Stimulated activated memory B cell treated with anti-CD40 and anti-IgM and Interleukin-4, amounts not matched to agents 10 μg/mL and 1 μg/mL and 100 μg/mL, for 72 hours (primary cell): ENCODE measurements around the gene CAPS.
"Not testable (repeated sequence)": the region's sequence is repeated elsewhere in the genome, so short reads cannot be mapped to it uniquely, and the experiment has no call there.

ENCODE experiments used
- ATAC-seq: fragments of 150-1000 bp; cut with Tn5 transposase; 2 replicates; pipeline ENCODE4 v1.10.0; 2021
- H3K27ac Mint-ChIP-seq: one replicate; pipeline ENCODE4 v1.8.0; 2022; ENCODE audit warnings: mild to moderate bottlenecking, mixed read lengths
- H3K27me3 Mint-ChIP-seq: one replicate; pipeline ENCODE4 v1.8.0; 2022; ENCODE audit warnings: mixed read lengths
- H3K36me3 Mint-ChIP-seq: one replicate; pipeline ENCODE4 v1.8.0; 2022; ENCODE audit warnings: mixed read lengths
- H3K4me1 Mint-ChIP-seq: one replicate; pipeline ENCODE4 v1.8.0; 2022; ENCODE audit warnings: mixed read lengths
- H3K4me3 Mint-ChIP-seq: one replicate; pipeline ENCODE4 v1.8.0; 2022; ENCODE audit warnings: mild to moderate bottlenecking, moderate library complexity, mixed read lengths
- H3K9me3 Mint-ChIP-seq: one replicate; pipeline ENCODE4 v1.8.0; 2022; ENCODE audit warnings: mixed read lengths

Gene CAPS

GRCh38 chr19:5913739-5914357, at the start of gene CAPS:
CAPS (plus strand) TSS chr19:5914254; CDS start chr19:5914407, 153 bp downstream.
- H3K4me3 Mint-ChIP-seq = no peak within 1 kb of the TSS
- no peak for ATAC-seq
- no peaks in the 10 kb centered on the region for H3K9me3 Mint-ChIP-seq
- H3K27ac Mint-ChIP-seq = no peak within 1 kb of the TSS
- H3K27me3 Mint-ChIP-seq = no peaks in the 10 kb centered on the region
- peaks cover 35% of the 10 kb centered on the region for H3K36me3 Mint-ChIP-seq
- H3K4me1 Mint-ChIP-seq = no peaks in the 10 kb centered on the region

GRCh38 chr19:5864725-5865486, 49.1 kb upstream of the CAPS start:
- H3K36me3 Mint-ChIP-seq = no peaks in the 10 kb centered on the region
- no peak for ATAC-seq
- no peak overlapping the region for H3K27ac Mint-ChIP-seq
- no peak overlapping the region for H3K4me3 Mint-ChIP-seq
- peaks cover 63% of the 10 kb centered on the region for H3K27me3 Mint-ChIP-seq
- H3K9me3 Mint-ChIP-seq = no peaks in the 10 kb centered on the region
- no peaks in the 10 kb centered on the region for H3K4me1 Mint-ChIP-seq

GRCh38 chr19:5865772-5866171, 48.3 kb upstream of the CAPS start:
- Mint-ChIP-seq H3K9me3 (no peaks in the 10 kb centered on the region), H3K4me3 (no peak overlapping the region), H3K27ac (no peak overlapping the region), H3K27me3 (peaks cover 63% of the 10 kb centered on the region), H3K4me1 (no peaks in the 10 kb centered on the region), H3K36me3 (no peaks in the 10 kb centered on the region)
- no peak for ATAC-seq

GRCh38 chr19:5867201-5868136, 46.6 kb upstream of the CAPS start:
- no peak overlapping the region for H3K4me3 Mint-ChIP-seq
- no peaks in the 10 kb centered on the region for H3K9me3 Mint-ChIP-seq
- ATAC-seq = no peak
- no peaks in the 10 kb centered on the region for H3K4me1 Mint-ChIP-seq
- no peaks in the 10 kb centered on the region for H3K36me3 Mint-ChIP-seq
- no peak overlapping the region for H3K27ac Mint-ChIP-seq
- H3K27me3 Mint-ChIP-seq = peaks cover 49% of the 10 kb centered on the region

- Mint-ChIP-seq H3K27ac (no peak overlapping the region), H3K9me3 (no peaks in the 10 kb centered on the region)
- ATAC-seq = no peak
These were observed 43.1 kb upstream of the CAPS start for GRCh38 chr19:5870986-5871394.

GRCh38 chr19:5873617-5874199, 40.3 kb upstream of the CAPS start:
- Mint-ChIP-seq H3K4me3 (no peak overlapping the region), H3K36me3 (no peaks in the 10 kb centered on the region), H3K9me3 (no peaks in the 10 kb centered on the region), H3K27me3 (peaks cover 27% of the 10 kb centered on the region), H3K27ac (no peak overlapping the region), H3K4me1 (no peaks in the 10 kb centered on the region)
- ATAC-seq = no peak

More at GRCh38 chr19:5870986-5871394, 43.1 kb upstream of the CAPS start:
- Mint-ChIP-seq H3K4me1 (no peaks in the 10 kb centered on the region), H3K27me3 (peaks cover 18% of the 10 kb centered on the region), H3K4me3 (no peak overlapping the region), H3K36me3 (no peaks in the 10 kb centered on the region)

- not testable (repeated sequence) for H3K4me1 Mint-ChIP-seq, ATAC-seq, H3K9me3 Mint-ChIP-seq, H3K27ac Mint-ChIP-seq, H3K4me3 Mint-ChIP-seq, H3K36me3 Mint-ChIP-seq
- H3K27me3 Mint-ChIP-seq = peaks cover 35% of the 10 kb centered on the region
These were observed 39.6 kb upstream of the CAPS start for GRCh38 chr19:5874496-5874895.

GRCh38 chr19:5877427-5877826, 36.6 kb upstream of the CAPS start:
- Mint-ChIP-seq H3K9me3 (no peaks in the 10 kb centered on the region), H3K4me3 (no peak overlapping the region), H3K27ac (no peak overlapping the region), H3K4me1 (no peaks in the 10 kb centered on the region), H3K27me3 (peaks cover 46% of the 10 kb centered on the region), H3K36me3 (no peaks in the 10 kb centered on the region)
- ATAC-seq = no peak

GRCh38 chr19:5877882-5878281, 36.2 kb upstream of the CAPS start:
- H3K9me3 Mint-ChIP-seq = no peaks in the 10 kb centered on the region
- no peak for ATAC-seq
- H3K36me3 Mint-ChIP-seq = no peaks in the 10 kb centered on the region
- no peak overlapping the region for H3K27ac Mint-ChIP-seq
- H3K4me3 Mint-ChIP-seq = no peak overlapping the region
- peaks cover 51% of the 10 kb centered on the region for H3K27me3 Mint-ChIP-seq
- H3K4me1 Mint-ChIP-seq = no peaks in the 10 kb centered on the region

- Mint-ChIP-seq H3K27me3 (peaks cover 55% of the 10 kb centered on the region), H3K9me3 (peaks cover under 1% of the 10 kb centered on the region), H3K4me3 (no peak overlapping the region), H3K36me3 (no peaks in the 10 kb centered on the region), H3K4me1 (peaks cover 5% of the 10 kb centered on the region), H3K27ac (no peak overlapping the region)
- ATAC-seq = no peak
These were observed 33.9 kb upstream of the CAPS start for GRCh38 chr19:5880196-5880595.

- Mint-ChIP-seq H3K36me3 (no peaks in the 10 kb centered on the region), H3K9me3 (peaks cover 3% of the 10 kb centered on the region), H3K27me3 (peaks cover 60% of the 10 kb centered on the region), H3K27ac (no peak overlapping the region), H3K4me1 (peaks cover 5% of the 10 kb centered on the region), H3K4me3 (no peak overlapping the region)
- ATAC-seq = no peak
These were observed 33.4 kb upstream of the CAPS start for GRCh38 chr19:5880604-5881078.

GRCh38 chr19:5881543-5882299, 32.3 kb upstream of the CAPS start:
- ATAC-seq = no peak
- Mint-ChIP-seq H3K4me3 (no peak overlapping the region), H3K27me3 (peaks cover 62% of the 10 kb centered on the region), H3K4me1 (peaks cover 5% of the 10 kb centered on the region), H3K27ac (no peak overlapping the region), H3K9me3 (peaks cover 3% of the 10 kb centered on the region), H3K36me3 (no peaks in the 10 kb centered on the region)

- ATAC-seq = no peak
- Mint-ChIP-seq H3K27ac (no peak overlapping the region), H3K4me3 (no peak overlapping the region), H3K27me3 (peaks cover 58% of the 10 kb centered on the region), H3K9me3 (peaks cover 3% of the 10 kb centered on the region), H3K4me1 (peaks cover 5% of the 10 kb centered on the region), H3K36me3 (no peaks in the 10 kb centered on the region)
These were observed 31.6 kb upstream of the CAPS start for GRCh38 chr19:5882421-5882968.

- H3K4me1 Mint-ChIP-seq, H3K9me3 Mint-ChIP-seq, H3K36me3 Mint-ChIP-seq, H3K27ac Mint-ChIP-seq, ATAC-seq, H3K4me3 Mint-ChIP-seq: not testable (repeated sequence)
- peaks cover 54% of the 10 kb centered on the region for H3K27me3 Mint-ChIP-seq
These were observed 30.7 kb upstream of the CAPS start for GRCh38 chr19:5883157-5883873.
